Activated CD8-positive, alpha-beta memory T cell treated with anti-CD3 and anti-CD28 coated beads, Interleukin-2, amount 10 ng/mL, durations not matched to agents 7 days and 5 days (primary cell): ENCODE measurements around the gene TBC1D22A. TPM values are rescaled to one million over a fixed set of nuclear protein-coding genes. Genes with fewer than 3 reads are reported as not detected.
A peak's percentile ranks its signal among the peaks of the same experiment; 100 is the strongest.

Source experiments
- ATAC-seq: fragments of 150-1000 bp; cut with Tn5 transposase; one replicate; pipeline ENCODE4 v1.10.0; 2021; ENCODE audit warnings: moderate library complexity
- CTCF ChIA-PET: fragments of 350-600 bp; sonication (Branson Sonifier 250); formaldehyde crosslinking; loops from one replicate; lab custom pipeline; 2021; ENCODE audit warnings: antibody characterized with exemption; lab: Charles Lee
- DNase-seq: peaks from one replicate; pipeline ENCODE4 v3.0.0-alpha.2; 2020
- H3K27ac Mint-ChIP-seq: one replicate; pipeline ENCODE4 v1.8.0; 2021; ENCODE audit warnings: mild to moderate bottlenecking, mixed read lengths
- H3K27me3 Mint-ChIP-seq: one replicate; pipeline ENCODE4 v1.8.0; 2021; ENCODE audit warnings: mixed read lengths
- H3K36me3 Mint-ChIP-seq: one replicate; pipeline ENCODE4 v1.8.0; 2021; ENCODE audit warnings: mild to moderate bottlenecking, mixed read lengths
- H3K4me1 Mint-ChIP-seq: one replicate; pipeline ENCODE4 v1.8.0; 2021; ENCODE audit warnings: mixed read lengths
- H3K4me3 Mint-ChIP-seq: one replicate; pipeline ENCODE4 v1.8.0; 2021; ENCODE audit warnings: mild to moderate bottlenecking, moderate library complexity, mixed read lengths
- H3K9me3 Mint-ChIP-seq: one replicate; pipeline ENCODE4 v1.8.0; 2022; ENCODE audit warnings: low read depth, mixed read lengths
- total RNA-seq, 2 experiments: library from RNA; stranded (reverse); gene quantifications; one replicate each; pipeline ENCODE4 v1.2.3, GENCODE V29; 2021

TBC1D22A gene
- total RNA-seq, 2 experiments from 2014 or later, result 32.6 to 44.9 TPM

DNA sequence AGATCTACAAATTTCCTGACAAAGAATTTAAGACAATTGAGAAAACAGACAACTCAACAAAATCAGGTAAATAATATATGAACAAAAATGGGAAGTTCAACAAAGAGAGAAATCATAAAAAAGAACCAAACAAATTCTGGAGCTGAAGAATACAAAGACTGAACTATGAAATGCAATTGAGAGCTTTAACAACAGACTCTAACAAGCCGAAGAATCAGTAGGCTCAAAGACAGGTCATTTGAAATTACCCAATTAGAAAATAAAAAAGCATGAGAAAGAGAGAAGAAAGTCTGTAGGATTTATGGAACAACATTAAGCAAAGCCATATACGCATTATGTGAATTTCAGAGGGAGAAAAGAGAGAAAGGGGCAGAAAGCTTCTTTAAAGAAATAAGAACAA, 72.8 kb downstream of the TBC1D22A start:
- ATAC-seq (no peak), DNase-seq (no peak)
- Mint-ChIP-seq H3K36me3 (peaks cover 51% of the 10 kb centered on the region), H3K27me3 (no peaks in the 10 kb centered on the region), H3K27ac (no peak overlapping the region), H3K9me3 (peaks cover 27% of the 10 kb centered on the region), H3K4me1 (no peaks in the 10 kb centered on the region), H3K4me3 (no peak overlapping the region)
- CTCF ChIA-PET, result interaction anchor here (1.0 kb wide), 1 partner anchor 18 kb away, joined by 3 read pairs; no protein-coding TSS in a partner anchor

DNA sequence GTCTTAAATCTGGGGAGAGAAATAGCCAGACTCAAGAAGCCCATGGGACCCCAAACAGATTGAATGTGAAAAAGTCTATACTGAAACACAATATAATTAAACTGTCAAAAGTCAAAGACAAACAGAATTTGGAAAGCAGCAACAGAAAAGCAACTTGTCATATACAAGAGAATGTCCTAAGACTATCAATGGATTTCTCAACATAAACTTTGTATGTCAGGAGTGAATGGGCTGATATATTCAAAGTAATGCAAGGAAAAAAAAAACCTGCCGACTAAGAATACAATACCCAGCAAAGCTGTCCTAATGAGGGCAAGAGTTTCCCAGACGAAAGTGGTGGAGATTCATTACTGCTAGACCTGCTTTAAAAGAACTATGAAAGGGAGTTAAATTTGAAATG, 73.2 kb downstream of the TBC1D22A start:
- H3K4me3 Mint-ChIP-seq, result no peak overlapping the region
- H3K4me1 Mint-ChIP-seq, result no peaks in the 10 kb centered on the region
- no peaks in the 10 kb centered on the region for H3K27me3 Mint-ChIP-seq
- DNase-seq, result no peak
- ATAC-seq, result no peak
- H3K27ac Mint-ChIP-seq, result no peak overlapping the region
- H3K9me3 Mint-ChIP-seq, result peaks cover 27% of the 10 kb centered on the region
- CTCF ChIA-PET, result interaction anchor here (1.0 kb wide), 1 partner anchor 19 kb away, joined by 3 read pairs; no protein-coding TSS in a partner anchor
- H3K36me3 Mint-ChIP-seq, result peaks cover 49% of the 10 kb centered on the region

DNA sequence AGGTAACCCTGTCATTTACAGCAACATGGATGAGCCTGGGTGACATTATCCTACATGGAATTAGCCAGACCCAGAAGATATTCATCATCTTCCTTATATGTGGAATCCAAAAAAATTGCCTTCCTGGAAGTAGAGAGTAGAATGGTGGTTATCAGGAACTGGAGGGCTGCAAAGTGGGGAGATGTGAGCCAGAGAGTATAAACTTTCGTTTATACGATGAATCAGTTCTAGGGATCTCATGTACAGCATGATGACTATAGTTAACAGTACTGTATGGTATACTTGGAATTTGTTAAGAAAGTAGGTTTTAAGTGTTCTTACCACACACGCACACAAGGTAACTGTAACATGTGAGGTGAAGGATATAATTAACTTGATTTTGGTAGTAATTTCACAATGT, 79.1 kb downstream of the TBC1D22A start:
- Mint-ChIP-seq H3K4me1 (no peaks in the 10 kb centered on the region), H3K4me3 (no peak overlapping the region), H3K9me3 (peaks cover 4% of the 10 kb centered on the region), H3K27me3 (no peaks in the 10 kb centered on the region), H3K27ac (no peak overlapping the region), H3K36me3 (peaks cover 4% of the 10 kb centered on the region)
- ATAC-seq, result no peak
- CTCF ChIA-PET, result no interaction called here
- DNase-seq, result no peak

DNA sequence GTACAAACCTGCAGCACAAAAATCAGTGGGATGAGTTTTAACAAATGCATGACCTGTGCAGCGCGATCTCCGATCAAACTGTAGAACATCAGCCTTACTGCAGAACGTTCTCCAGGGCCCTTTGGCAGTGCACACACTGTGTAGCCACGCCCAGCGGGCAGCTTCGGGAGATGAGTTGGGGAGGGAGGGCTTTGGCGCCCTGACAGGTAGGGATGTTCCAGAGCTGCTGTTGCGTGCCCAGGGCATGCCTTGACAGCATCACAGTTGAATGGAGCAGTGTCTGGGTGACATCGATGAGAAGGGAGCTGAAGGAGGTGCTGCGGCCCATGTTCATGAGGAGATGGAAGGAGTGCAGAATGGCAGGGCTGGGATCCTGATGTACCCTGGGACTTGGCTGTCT, 80.2 kb downstream of the TBC1D22A start:
- Mint-ChIP-seq H3K27me3 (no peaks in the 10 kb centered on the region), H3K36me3 (no peaks in the 10 kb centered on the region), H3K4me3 (no peak overlapping the region), H3K4me1 (peaks cover 3% of the 10 kb centered on the region), H3K27ac (no peak overlapping the region), H3K9me3 (no peaks in the 10 kb centered on the region)
- peak; percentile 39 for DNase-seq
- CTCF ChIA-PET, result no interaction called here
- ATAC-seq, result no peak

DNA sequence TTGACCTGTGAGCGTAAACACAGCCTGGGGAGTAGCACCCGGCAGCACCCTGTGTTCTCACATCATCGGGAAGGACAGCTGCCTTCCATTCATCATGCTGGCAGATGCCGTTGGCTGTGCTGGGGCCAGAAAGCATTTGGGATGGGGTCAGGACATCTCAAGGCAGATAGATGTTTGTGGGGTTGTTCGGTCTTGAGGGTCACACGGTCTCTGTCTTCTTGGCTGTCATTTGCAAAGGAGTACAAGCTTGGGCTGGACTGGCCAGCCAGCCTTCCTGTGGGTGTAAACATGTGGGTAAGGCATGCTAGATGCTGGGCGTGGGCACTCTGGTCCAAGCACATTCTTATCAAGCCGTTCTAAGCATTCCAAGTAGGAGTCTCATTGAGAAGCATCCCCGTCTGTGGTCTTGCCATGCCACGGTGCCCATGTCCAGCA, 81.4 kb downstream of the TBC1D22A start:
- Mint-ChIP-seq H3K36me3 (no peaks in the 10 kb centered on the region), H3K4me1 (peaks cover 3% of the 10 kb centered on the region), H3K27ac (no peak overlapping the region), H3K4me3 (no peak overlapping the region), H3K27me3 (no peaks in the 10 kb centered on the region), H3K9me3 (no peaks in the 10 kb centered on the region)
- DNase-seq (peak; percentile 21), ATAC-seq (no peak)
- CTCF ChIA-PET, result no interaction called here

DNA sequence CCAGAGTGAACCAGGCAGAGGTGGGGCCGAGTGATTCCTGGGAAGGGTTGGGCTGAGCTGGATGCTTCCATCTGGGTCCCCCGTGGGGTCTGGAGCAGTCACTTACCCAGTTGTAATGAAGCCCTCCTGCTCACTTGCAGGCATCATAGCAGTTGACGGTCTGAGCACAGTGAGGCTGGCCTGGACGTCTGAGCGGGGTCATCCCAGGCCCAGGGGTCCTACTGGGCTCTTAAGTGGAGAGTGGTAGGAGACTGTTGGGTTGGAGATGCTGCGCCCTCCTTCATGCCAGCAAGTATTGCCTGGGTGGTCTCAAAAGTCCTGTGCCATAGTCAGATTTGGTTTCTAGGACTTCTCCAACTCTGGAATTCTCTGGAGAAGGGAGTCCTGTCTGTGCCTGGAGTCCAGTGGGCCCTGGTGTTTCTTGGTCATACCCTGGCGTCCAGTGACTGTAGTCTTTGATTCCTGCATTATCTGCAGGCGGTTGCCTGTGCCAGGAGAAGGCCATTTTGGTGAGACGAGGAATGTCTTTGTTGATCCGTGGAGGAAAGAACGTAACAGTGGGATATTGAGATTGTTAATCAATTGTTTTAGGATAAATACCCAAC, 82.3 kb downstream of the TBC1D22A start:
- H3K9me3 Mint-ChIP-seq, result no peaks in the 10 kb centered on the region
- no peak overlapping the region for H3K27ac Mint-ChIP-seq
- H3K27me3 Mint-ChIP-seq, result no peaks in the 10 kb centered on the region
- no peak for DNase-seq
- no peak overlapping the region for H3K4me3 Mint-ChIP-seq
- H3K36me3 Mint-ChIP-seq, result peaks cover 2% of the 10 kb centered on the region
- CTCF ChIA-PET, result no interaction called here
- H3K4me1 Mint-ChIP-seq, result peaks cover 4% of the 10 kb centered on the region
- ATAC-seq, result no peak

DNA sequence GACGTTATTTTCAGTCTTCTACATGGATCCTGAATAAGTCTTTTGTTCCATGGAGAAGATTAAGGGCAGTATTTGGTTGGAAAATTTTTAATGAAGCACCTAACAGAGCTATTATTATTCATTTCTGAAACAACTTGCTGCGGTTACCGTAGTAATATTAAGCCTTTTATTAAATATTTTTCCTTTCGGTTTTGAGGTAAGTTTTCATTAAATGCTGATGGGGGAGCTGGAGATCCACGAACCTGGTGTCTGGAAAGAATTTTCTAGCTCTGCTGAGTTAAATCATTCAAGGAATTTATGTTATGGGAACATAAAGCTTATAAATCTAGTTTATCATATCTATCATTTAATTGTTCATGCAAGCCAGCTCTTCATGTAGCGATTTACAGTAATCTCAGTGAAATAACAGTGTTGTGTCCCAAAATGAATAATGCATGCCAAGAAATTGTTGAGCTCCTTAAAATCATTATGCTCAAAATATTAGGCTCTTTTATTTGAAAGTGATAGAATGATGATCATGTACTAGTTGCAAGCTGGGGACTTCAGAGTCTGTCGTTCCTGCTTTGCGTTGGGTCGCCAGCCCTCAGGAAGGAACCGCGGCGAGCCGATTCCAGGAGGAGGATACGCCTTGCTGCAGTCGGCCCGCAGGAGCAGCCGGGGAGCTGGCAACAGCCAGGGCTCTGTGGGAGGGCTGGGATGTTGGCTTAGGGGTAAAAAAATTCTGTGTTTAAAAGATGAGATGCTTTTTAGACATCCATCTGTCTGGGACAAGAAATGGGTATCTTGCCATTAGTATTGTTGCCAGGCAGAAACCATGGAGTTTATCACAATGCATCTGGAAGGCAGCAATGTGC, 83.1 kb downstream of the TBC1D22A start:
- no peak overlapping the region for H3K4me3 Mint-ChIP-seq
- H3K4me1 Mint-ChIP-seq, result peaks cover 7% of the 10 kb centered on the region
- CTCF ChIA-PET, result no interaction called here
- no peak overlapping the region for H3K27ac Mint-ChIP-seq
- ATAC-seq, result no peak
- H3K27me3 Mint-ChIP-seq, result no peaks in the 10 kb centered on the region
- DNase-seq, result no peak
- H3K9me3 Mint-ChIP-seq, result no peaks in the 10 kb centered on the region
- H3K36me3 Mint-ChIP-seq, result peaks cover 3% of the 10 kb centered on the region

DNA sequence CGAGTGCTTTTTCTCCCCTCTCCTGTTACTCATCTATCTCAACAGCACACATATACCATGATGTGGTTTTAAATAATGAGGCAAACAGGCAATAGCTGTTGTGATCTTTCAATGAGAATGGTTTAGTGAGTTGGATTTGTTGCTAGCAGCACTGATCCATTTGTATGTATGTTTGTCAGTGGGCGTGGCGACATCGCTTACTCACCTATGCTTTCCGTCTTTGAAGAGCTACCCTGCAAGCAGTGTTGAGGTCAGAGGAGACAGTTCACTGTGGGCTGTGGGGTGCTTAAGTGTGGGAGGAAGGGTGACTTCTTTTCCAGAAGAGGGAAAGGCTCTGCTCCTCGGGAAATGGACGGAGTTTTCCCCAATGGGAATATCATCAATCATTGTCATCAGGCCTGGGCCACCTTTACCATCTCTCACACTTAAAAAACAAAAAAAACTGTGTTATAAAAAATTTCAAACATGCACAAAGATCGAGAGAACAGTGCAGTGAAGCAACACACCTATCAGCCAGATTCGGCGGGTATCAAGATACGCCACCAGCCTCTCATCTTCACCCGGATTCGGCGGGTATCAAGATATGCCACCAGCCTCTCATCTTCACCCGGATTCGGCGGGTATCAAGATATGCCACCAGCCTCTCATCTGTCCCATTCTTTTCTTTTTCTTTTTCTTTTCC, 83.8 kb downstream of the TBC1D22A start:
- no peak for ATAC-seq
- no peak for DNase-seq
- Mint-ChIP-seq H3K4me1 (peaks cover 7% of the 10 kb centered on the region), H3K27me3 (no peaks in the 10 kb centered on the region), H3K4me3 (no peak overlapping the region), H3K9me3 (no peaks in the 10 kb centered on the region), H3K27ac (no peak overlapping the region), H3K36me3 (peaks cover 8% of the 10 kb centered on the region)
- CTCF ChIA-PET, result no interaction called here

DNA sequence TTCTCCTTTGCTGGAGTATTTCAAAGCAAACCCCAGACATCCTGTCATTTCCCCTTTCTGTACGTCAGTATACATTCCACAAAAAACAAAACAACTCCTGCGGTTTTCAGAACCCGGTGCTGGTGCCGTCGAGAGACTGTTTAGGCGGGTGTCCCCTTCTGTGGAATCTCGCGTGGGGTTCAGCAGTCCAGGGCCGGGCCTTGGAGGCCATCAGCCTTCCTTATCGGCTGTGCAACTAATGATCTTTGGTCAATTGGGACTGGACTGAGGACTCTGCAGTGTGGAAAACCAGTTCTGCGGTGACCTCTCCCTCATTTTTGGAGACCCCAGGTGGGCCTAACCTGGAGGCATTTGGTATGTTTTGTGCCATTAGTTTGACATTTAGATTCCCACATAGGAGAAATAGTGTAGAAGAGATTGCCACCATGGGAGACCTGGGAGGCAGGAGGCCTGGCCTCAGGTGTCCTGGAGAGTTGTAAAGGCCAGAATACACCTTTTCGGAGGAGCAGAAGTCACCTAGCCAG, 84.4 kb downstream of the TBC1D22A start:
- DNase-seq (no peak), ATAC-seq (no peak)
- peaks cover 8% of the 10 kb centered on the region for H3K36me3 Mint-ChIP-seq
- H3K27me3 Mint-ChIP-seq, result no peaks in the 10 kb centered on the region
- CTCF ChIA-PET, result no interaction called here
- H3K4me1 Mint-ChIP-seq, result peaks cover 7% of the 10 kb centered on the region
- H3K27ac Mint-ChIP-seq, result no peak overlapping the region
- H3K9me3 Mint-ChIP-seq, result no peaks in the 10 kb centered on the region
- no peak overlapping the region for H3K4me3 Mint-ChIP-seq

DNA sequence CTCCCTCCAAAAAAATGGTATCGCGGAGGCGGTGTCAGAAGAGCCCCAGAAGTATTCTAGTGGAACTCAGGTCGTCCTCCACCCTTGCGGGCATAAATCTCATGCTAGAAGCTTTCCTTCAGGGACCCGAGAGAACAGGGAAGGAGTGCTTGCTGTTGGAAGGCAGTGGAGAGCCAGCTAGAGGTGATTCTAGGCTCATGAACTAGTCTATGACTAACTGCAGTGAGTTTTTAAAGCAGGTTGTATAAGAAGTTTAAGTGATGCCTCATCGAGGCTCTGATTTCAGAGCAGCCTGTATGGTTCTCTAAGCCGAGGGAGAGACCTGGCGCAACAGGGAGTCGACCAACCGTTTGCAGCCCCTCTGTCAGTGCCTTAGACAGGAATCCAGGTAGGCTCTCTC, 85.7 kb downstream of the TBC1D22A start:
- peak; percentile 31 for DNase-seq
- CTCF ChIA-PET, result no interaction called here
- Mint-ChIP-seq H3K4me1 (peaks cover 7% of the 10 kb centered on the region), H3K9me3 (no peaks in the 10 kb centered on the region), H3K36me3 (peaks cover 8% of the 10 kb centered on the region), H3K4me3 (no peak overlapping the region), H3K27me3 (no peaks in the 10 kb centered on the region), H3K27ac (no peak overlapping the region)
- no peak for ATAC-seq

DNA sequence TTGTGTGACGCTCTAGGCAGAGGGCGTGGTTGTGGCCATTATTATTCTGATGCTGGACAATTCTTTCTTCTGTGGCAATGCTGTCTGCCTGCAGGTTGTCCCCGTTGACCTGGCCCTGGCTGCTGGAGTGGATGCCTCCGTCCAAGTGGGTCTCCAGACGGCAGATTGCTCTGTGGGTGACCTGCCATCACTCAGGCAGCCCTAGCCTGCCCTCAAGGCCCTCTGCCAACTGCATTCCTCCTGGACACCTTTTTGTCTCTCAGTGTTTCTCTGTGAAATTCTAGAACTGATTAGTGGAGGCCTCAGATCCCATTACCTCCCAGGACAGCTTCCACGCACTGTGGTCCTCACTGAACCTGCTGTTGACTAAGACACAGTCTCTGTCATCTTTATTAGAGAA, 86.7 kb downstream of the TBC1D22A start:
- no peak overlapping the region for H3K27ac Mint-ChIP-seq
- H3K9me3 Mint-ChIP-seq, result no peaks in the 10 kb centered on the region
- DNase-seq (peak; percentile 8), ATAC-seq (no peak)
- peaks cover 7% of the 10 kb centered on the region for H3K4me1 Mint-ChIP-seq
- CTCF ChIA-PET, result no interaction called here
- no peaks in the 10 kb centered on the region for H3K27me3 Mint-ChIP-seq
- H3K36me3 Mint-ChIP-seq, result peaks cover 8% of the 10 kb centered on the region
- H3K4me3 Mint-ChIP-seq, result no peak overlapping the region

DNA sequence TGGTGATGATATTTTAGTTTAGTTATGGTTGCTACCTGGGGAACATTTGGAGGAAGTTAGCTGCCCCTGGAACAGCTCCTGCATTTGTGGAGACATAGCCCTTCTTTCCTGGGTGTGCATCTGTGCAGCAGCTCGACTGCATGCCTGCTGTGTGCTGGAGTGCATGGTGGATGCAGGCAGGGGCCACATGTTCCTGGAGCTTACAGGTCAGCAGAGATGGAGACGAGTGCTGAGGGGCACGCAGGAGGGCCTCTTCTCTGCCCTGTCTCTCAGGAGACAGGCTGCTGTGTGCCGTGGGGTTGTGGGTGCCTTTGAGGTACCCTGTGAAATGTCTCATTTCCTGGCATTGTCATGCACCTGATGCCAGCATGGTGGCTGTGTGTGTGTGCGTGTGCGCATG, 87.5 kb downstream of the TBC1D22A start:
- peaks cover 8% of the 10 kb centered on the region for H3K36me3 Mint-ChIP-seq

DNA sequence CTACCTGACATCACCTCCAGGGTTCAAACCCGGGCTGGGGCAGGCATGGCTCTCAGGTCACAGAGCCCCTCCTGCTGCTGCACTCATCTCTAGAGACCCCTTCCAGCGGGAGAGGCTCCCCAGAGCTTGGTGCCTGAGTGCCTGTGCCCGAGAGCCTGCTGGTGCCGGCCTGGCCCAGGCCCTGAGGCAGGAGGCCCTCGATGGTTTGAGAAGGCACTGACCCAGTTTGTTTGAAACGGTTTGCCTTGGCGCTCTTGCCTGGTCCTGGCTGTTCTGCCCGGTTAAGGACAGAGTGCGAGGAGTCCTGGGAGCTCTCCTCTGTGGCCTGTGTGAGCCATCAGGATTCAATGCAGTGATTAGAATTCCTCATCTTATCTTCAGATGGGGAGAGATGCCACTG, 88.9 kb downstream of the TBC1D22A start:
- no peaks in the 10 kb centered on the region for H3K27me3 Mint-ChIP-seq
- DNase-seq, result peak; percentile 34
- peaks cover 10% of the 10 kb centered on the region for H3K4me1 Mint-ChIP-seq
- H3K9me3 Mint-ChIP-seq, result no peaks in the 10 kb centered on the region
- H3K27ac Mint-ChIP-seq, result no peak overlapping the region
- no peak for ATAC-seq
- peaks cover 8% of the 10 kb centered on the region for H3K36me3 Mint-ChIP-seq
- H3K4me3 Mint-ChIP-seq, result no peak overlapping the region
- CTCF ChIA-PET, result no interaction called here

More for the DNA sequence above, 87.5 kb downstream of the TBC1D22A start:
- Mint-ChIP-seq H3K27me3 (no peaks in the 10 kb centered on the region), H3K4me1 (peaks cover 10% of the 10 kb centered on the region), H3K27ac (no peak overlapping the region), H3K9me3 (no peaks in the 10 kb centered on the region), H3K4me3 (no peak overlapping the region)
- ATAC-seq (no peak), DNase-seq (peak; percentile 23)
- CTCF ChIA-PET, result no interaction called here
